Measurements from ENCODE around the gene TRIP4. TPM values are rescaled to one million over a fixed set of nuclear protein-coding genes. Genes with fewer than 3 reads are reported as not detected.

Gene TRIP4
- total RNA-seq, 2 experiments from 2014 or later, result 15.9 to 17.3 TPM

- peak; percentile 51 for DNase-seq
- ChIA-PET POLR2A (interaction anchor here (1.0 to 1.2 kb wide), 4 partner anchors 13 to 249 kb away, joined by 3 to 6 read pairs (median 4); partner anchors contain the start of genes TRIP4 and ZNF609), CTCF (interaction anchor here (0.7 to 1.3 kb wide), 5 partner anchors 17 to 256 kb away, joined by 3 to 7 read pairs (median 3); no protein-coding TSS in a partner anchor)
- TF ChIP-seq CTCF (IDR thresholded peaks at IDR 0.05), result no peak
- Mint-ChIP-seq H3K36me3 (ENCODE audit: low read depth) (peaks cover 19% of the 10 kb centered on the region), H3K27me3 (no peaks in the 10 kb centered on the region), H3K4me3 (peak overlapping the region; percentile 46), H3K9me3 (no peaks in the 10 kb centered on the region), H3K4me1 (ENCODE audit: low read depth) (peaks cover 40% of the 10 kb centered on the region), H3K27ac (peak overlapping the region; percentile 94)
- intact Hi-C loops (cut with micrococcal nuclease), result no loop called here
- peak; percentile 67 for ATAC-seq
Observed at GRCh38 chr15:64430000-64430735, 42.5 kb downstream of the TRIP4 start.

DNA sequence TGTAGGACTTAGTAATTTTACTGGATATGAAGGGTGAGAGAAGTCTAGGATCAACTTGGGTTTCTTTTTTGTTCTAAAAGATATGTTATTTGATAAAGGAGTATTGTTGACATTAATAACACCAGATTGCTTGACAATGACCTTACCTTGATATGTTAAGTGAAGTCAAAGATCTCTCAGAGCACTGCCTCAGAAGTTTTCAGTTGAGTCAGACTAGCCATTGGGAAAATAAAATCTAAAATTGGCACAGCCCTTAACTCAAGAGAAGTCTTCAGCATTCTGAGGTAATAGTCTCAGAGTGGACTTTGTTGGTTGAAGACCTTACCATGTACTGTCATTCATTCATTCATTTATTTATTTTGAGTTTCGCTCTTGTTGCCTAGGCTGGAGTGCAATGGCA lies 50.3 kb downstream of the TRIP4 start:
- H3K4me1 Mint-ChIP-seq (ENCODE audit: low read depth), result peaks cover 31% of the 10 kb centered on the region
- TF ChIP-seq CTCF (IDR thresholded peaks at IDR 0.05), result no peak
- ChIA-PET POLR2A (interaction anchor here (1.1 kb wide), 1 partner anchor 21 kb away, joined by 3 read pairs; no protein-coding TSS in a partner anchor), CTCF (no interaction called here)
- no peak overlapping the region for H3K4me3 Mint-ChIP-seq
- intact Hi-C loops (cut with micrococcal nuclease), result no loop called here
- peak overlapping the region; percentile 80 for H3K27ac Mint-ChIP-seq
- H3K27me3 Mint-ChIP-seq, result no peaks in the 10 kb centered on the region
- no peaks in the 10 kb centered on the region for H3K9me3 Mint-ChIP-seq
- ATAC-seq, result peak; percentile 27
- DNase-seq, result no peak
- H3K36me3 Mint-ChIP-seq (ENCODE audit: low read depth), result peaks cover 13% of the 10 kb centered on the region

- Mint-ChIP-seq H3K4me3 (no peak overlapping the region), H3K27ac (peak overlapping the region; percentile 80), H3K9me3 (no peaks in the 10 kb centered on the region), H3K36me3 (ENCODE audit: low read depth) (peaks cover 13% of the 10 kb centered on the region), H3K4me1 (ENCODE audit: low read depth) (peaks cover 39% of the 10 kb centered on the region), H3K27me3 (no peaks in the 10 kb centered on the region)
- CTCF ChIA-PET, result no interaction called here
- DNase-seq (no peak), ATAC-seq (no peak)
- POLR2A ChIA-PET, result interaction anchor here (0.6 kb wide), 1 partner anchor 12 kb away, joined by 3 read pairs; no protein-coding TSS in a partner anchor
- no peak for TF ChIP-seq CTCF (IDR thresholded peaks at IDR 0.05)
- intact Hi-C loops (cut with micrococcal nuclease), result no loop called here
Observed at GRCh38 chr15:64438653-64439447, 51.2 kb downstream of the TRIP4 start.

- POLR2A ChIA-PET, result no interaction called here
- DNase-seq (no peak), ATAC-seq (no peak)
- Mint-ChIP-seq H3K9me3 (no peaks in the 10 kb centered on the region), H3K4me1 (ENCODE audit: low read depth) (peaks cover 55% of the 10 kb centered on the region), H3K4me3 (no peak overlapping the region), H3K27ac (peak overlapping the region; percentile 27), H3K36me3 (ENCODE audit: low read depth) (peaks cover 13% of the 10 kb centered on the region), H3K27me3 (no peaks in the 10 kb centered on the region)
- CTCF ChIA-PET, result no interaction called here
- intact Hi-C loops (cut with micrococcal nuclease), result loop anchor here (10.0 kb wide), 1 partner anchor 193 kb away; no protein-coding TSS in a partner anchor
- no peak for TF ChIP-seq CTCF (IDR thresholded peaks at IDR 0.05)
Observed at GRCh38 chr15:64441852-64442251, 54.2 kb downstream of the TRIP4 start.

Measured in activated CD8-positive, alpha-beta T cell treated with anti-CD3 and anti-CD28 coated beads for 36 hours (primary cell).